Measurements from ENCODE around the gene ZNF746. TPM values are rescaled to one million over a fixed set of nuclear protein-coding genes. Genes with fewer than 3 reads are reported as not detected.

ZNF746 gene
- polyA plus RNA-seq, 3 donors = 7.5 to 25.6 (median 8.1) TPM

- Histone ChIP-seq H2AFZ (ENCODE audit: insufficient read depth, low read depth, low read length, poor library complexity, severe bottlenecking) (no peak overlapping the region), H3K4me2 (replicated peaks; ENCODE audit: extremely low read depth, low read length, poor library complexity, severe bottlenecking) (no peak overlapping the region), H3K4me1 (ENCODE audit: control insufficient read depth in 1 of 2, insufficient read depth in 2 of 2, low read length in 2 of 2) (peaks cover 8 to 15% of the 10 kb centered on the region in 2 donors), H3K9ac (ENCODE audit: insufficient read depth, low read length, poor library complexity, severe bottlenecking) (no peak overlapping the region), H3K9me3 (replicated peaks in 1 of 2; ENCODE audit: control insufficient read depth in 1 of 2, insufficient read depth in 1 of 2, low read length in 2 of 2) (no peaks in the 10 kb centered on the region), H3K36me3 (replicated peaks in 1 of 2; ENCODE audit: control insufficient read depth in 1 of 2, insufficient read depth in 2 of 2, low read length in 2 of 2) (peaks cover 45 to 63% of the 10 kb centered on the region in 2 donors), H3K79me2 (ENCODE audit: insufficient read depth, low read length) (peaks cover 5% of the 10 kb centered on the region), H4K20me1 (ENCODE audit: insufficient read depth, low read length) (peaks cover 24% of the 10 kb centered on the region), H3K27me3 (ENCODE audit: control insufficient read depth in 2 of 2, insufficient read depth in 2 of 2, low read length in 2 of 2) (peaks cover 0 to 4% of the 10 kb centered on the region in 2 donors), H3K4me3 (replicated peaks in 1 of 3; ENCODE audit: low read depth in 2 of 3, low read length in 3 of 3) (no peak overlapping the region), H3K27ac (ENCODE audit: low read depth in 1 of 2, low read length in 2 of 2) (no peak overlapping the region)
- Mint-ChIP-seq H3K27ac (no peak overlapping the region), H3K4me3 (no peak overlapping the region), H3K4me1 (peaks cover 17% of the 10 kb centered on the region), H3K27me3 (ENCODE audit: low read depth in 3 of 3) (peaks cover 4 to 7% (median 6%) of the 10 kb centered on the region in 3 donors), H3K9me3 (peaks cover 0 to 3% (median 0%) of the 10 kb centered on the region in 7 donors), H3K36me3 (peaks cover 47 to 55% of the 10 kb centered on the region in 2 donors)
- intact Hi-C loops (cut with micrococcal nuclease) = no loop called here
- 100% methylated on average over 5 of the region's 5 CpGs for WGBS (ENCODE audit: insufficient coverage)
- no peak for DNase-seq
- no peak for TF ChIP-seq CTCF (IDR thresholded peaks at IDR 0.05)
Observed at GRCh38 chr7:149454750-149455149, 42.9 kb downstream of the ZNF746 start.

- Histone ChIP-seq H3K27me3 (ENCODE audit: control insufficient read depth in 2 of 2, insufficient read depth in 2 of 2, low read length in 2 of 2) (peaks cover 0 to 3% of the 10 kb centered on the region in 2 donors), H4K20me1 (ENCODE audit: insufficient read depth, low read length) (peaks cover 18% of the 10 kb centered on the region), H3K4me2 (replicated peaks; ENCODE audit: extremely low read depth, low read length, poor library complexity, severe bottlenecking) (no peak overlapping the region), H3K4me3 (replicated peaks in 1 of 3; ENCODE audit: low read depth in 2 of 3, low read length in 3 of 3) (no peak overlapping the region), H3K79me2 (ENCODE audit: insufficient read depth, low read length) (peaks cover 4% of the 10 kb centered on the region), H3K36me3 (replicated peaks in 1 of 2; ENCODE audit: control insufficient read depth in 1 of 2, insufficient read depth in 2 of 2, low read length in 2 of 2) (peaks cover 53 to 70% of the 10 kb centered on the region in 2 donors), H3K4me1 (ENCODE audit: control insufficient read depth in 1 of 2, insufficient read depth in 2 of 2, low read length in 2 of 2) (peaks cover 2 to 8% of the 10 kb centered on the region in 2 donors), H2AFZ (ENCODE audit: insufficient read depth, low read depth, low read length, poor library complexity, severe bottlenecking) (no peak overlapping the region), H3K9ac (ENCODE audit: insufficient read depth, low read length, poor library complexity, severe bottlenecking) (no peak overlapping the region), H3K27ac (ENCODE audit: low read depth in 1 of 2, low read length in 2 of 2) (no peak overlapping the region), H3K9me3 (replicated peaks in 1 of 2; ENCODE audit: control insufficient read depth in 1 of 2, insufficient read depth in 1 of 2, low read length in 2 of 2) (no peaks in the 10 kb centered on the region)
- no peak for DNase-seq
- peaks cover 1 to 5% (median 3%) of the 10 kb centered on the region in 3 donors for H3K27me3 Mint-ChIP-seq (ENCODE audit: low read depth in 3 of 3)
- H3K36me3 Mint-ChIP-seq = peaks cover 54 to 62% of the 10 kb centered on the region in 2 donors
- intact Hi-C loops (cut with micrococcal nuclease) = no loop called here
- TF ChIP-seq CTCF (IDR thresholded peaks at IDR 0.05) = no peak
- 93% methylated on average over 9 of the region's 10 CpGs for WGBS (ENCODE audit: insufficient coverage)
- peaks cover 15% of the 10 kb centered on the region for H3K4me1 Mint-ChIP-seq
- H3K27ac Mint-ChIP-seq = no peak overlapping the region
- H3K4me3 Mint-ChIP-seq = no peak overlapping the region
- peaks cover 0 to 1% (median 0%) of the 10 kb centered on the region in 7 donors for H3K9me3 Mint-ChIP-seq
Observed at GRCh38 chr7:149454006-149454405, 43.6 kb downstream of the ZNF746 start.

All from CD14-positive monocyte (primary cell).